Measurements from ENCODE around the gene RHOT1. TPM values are rescaled to one million over a fixed set of nuclear protein-coding genes. Genes with fewer than 3 reads are reported as not detected.
A peak's percentile ranks its signal among the peaks of the same experiment; 100 is the strongest.
"Not testable (repeated sequence)": the region's sequence is repeated elsewhere in the genome, so short reads cannot be mapped to it uniquely, and the experiment has no call there.

Gene RHOT1
- total RNA-seq, 1 donor from 2014 or later: 61.0 TPM

- no peak for ATAC-seq (ENCODE audit: poor library complexity)
- intact Hi-C loops (cut with DNase I): no loop called here
These were observed 23.5 kb upstream of the RHOT1 start for GRCh38 chr17:32118835-32119234.

GRCh38 chr17:32120141-32120540, 22.2 kb upstream of the RHOT1 start:
- DNase-seq (no peak), ATAC-seq (ENCODE audit: poor library complexity) (no peak)
- intact Hi-C loops (cut with DNase I): no loop called here

More at GRCh38 chr17:32118835-32119234, 23.5 kb upstream of the RHOT1 start:
- no peak for DNase-seq

GRCh38 chr17:32120716-32121115, 21.6 kb upstream of the RHOT1 start:
- intact Hi-C loops (cut with DNase I): no loop called here

GRCh38 chr17:32123782-32124181, 18.5 kb upstream of the RHOT1 start:
- no peak for DNase-seq
- no peak for ATAC-seq (ENCODE audit: poor library complexity)
- intact Hi-C loops (cut with DNase I): no loop called here

More at GRCh38 chr17:32120716-32121115, 21.6 kb upstream of the RHOT1 start:
- ATAC-seq (ENCODE audit: poor library complexity) (no peak), DNase-seq (no peak)

- ATAC-seq (ENCODE audit: poor library complexity) (no peak), DNase-seq (no peak)
- intact Hi-C loops (cut with DNase I): no loop called here
These were observed 17.1 kb upstream of the RHOT1 start for GRCh38 chr17:32124985-32125847.

GRCh38 chr17:32125848-32126153, 16.5 kb upstream of the RHOT1 start:
- intact Hi-C loops (cut with DNase I): no loop called here
- DNase-seq (no peak), ATAC-seq (ENCODE audit: poor library complexity) (no peak)

GRCh38 chr17:32126325-32126724, 16.0 kb upstream of the RHOT1 start:
- ATAC-seq (ENCODE audit: poor library complexity) (no peak), DNase-seq (no peak)
- intact Hi-C loops (cut with DNase I): no loop called here

GRCh38 chr17:32126746-32127145, 15.6 kb upstream of the RHOT1 start:
- no peak for DNase-seq
- intact Hi-C loops (cut with DNase I): no loop called here
- no peak for ATAC-seq (ENCODE audit: poor library complexity)

GRCh38 chr17:32127158-32127897, 15.0 kb upstream of the RHOT1 start:
- intact Hi-C loops (cut with DNase I): no loop called here
- ATAC-seq (ENCODE audit: poor library complexity): peak; percentile 97
- peak; percentile 92 for DNase-seq

- DNase-seq; intact Hi-C loops (cut with DNase I); ATAC-seq (ENCODE audit: poor library complexity): not testable (repeated sequence)
These were observed 13.8 kb upstream of the RHOT1 start for GRCh38 chr17:32128470-32128869.

- peak; percentile 64 for DNase-seq
These were observed 6.7 kb upstream of the RHOT1 start for GRCh38 chr17:32135497-32136117.

GRCh38 chr17:32136856-32137255, 5.4 kb upstream of the RHOT1 start:
- intact Hi-C loops (cut with DNase I): no loop called here
- DNase-seq: no peak

More at GRCh38 chr17:32135497-32136117, 6.7 kb upstream of the RHOT1 start:
- intact Hi-C loops (cut with DNase I); ATAC-seq (ENCODE audit: poor library complexity): not testable (repeated sequence)

GRCh38 chr17:32139504-32139903, 2.8 kb upstream of the RHOT1 start:
- intact Hi-C loops (cut with DNase I); DNase-seq; ATAC-seq (ENCODE audit: poor library complexity): not testable (repeated sequence)

More at GRCh38 chr17:32136856-32137255, 5.4 kb upstream of the RHOT1 start:
- no peak for ATAC-seq (ENCODE audit: poor library complexity)

- intact Hi-C loops (cut with DNase I): loop anchor here (10.0 kb wide), 1 partner anchor 136 kb away; the partner anchor contains the start of gene LRRC37B
- ATAC-seq (ENCODE audit: poor library complexity) (peak; percentile 79), DNase-seq (no peak)
These were observed 1.0 kb upstream of the RHOT1 start for GRCh38 chr17:32141258-32141657.

- DNase-seq: no peak
- peak; percentile 2 for ATAC-seq (ENCODE audit: poor library complexity)
- intact Hi-C loops (cut with DNase I): loop anchor here (10.0 kb wide), 1 partner anchor 137 kb away; the partner anchor contains the start of gene LRRC37B
These were observed 644 bp upstream of the RHOT1 start for GRCh38 chr17:32141679-32142037.

- DNase-seq (peak; percentile 66), ATAC-seq (ENCODE audit: poor library complexity) (peak; percentile 50)
- intact Hi-C loops (cut with DNase I): loop anchor here (10.0 kb wide), 1 partner anchor 138 kb away; the partner anchor contains the start of gene LRRC37B
These were observed 690 bp downstream of the RHOT1 start for GRCh38 chr17:32142857-32143526.

GRCh38 chr17:32143527-32143870, 1.2 kb downstream of the RHOT1 start:
- intact Hi-C loops (cut with DNase I): loop anchor here (10.0 kb wide), 1 partner anchor 139 kb away; the partner anchor contains the start of gene LRRC37B
- DNase-seq (no peak), ATAC-seq (ENCODE audit: poor library complexity) (no peak)

GRCh38 chr17:32144442-32144841, 2.1 kb downstream of the RHOT1 start:
- intact Hi-C loops (cut with DNase I): loop anchor here (10.0 kb wide), 1 partner anchor 140 kb away; the partner anchor contains the start of gene LRRC37B
- DNase-seq; ATAC-seq (ENCODE audit: poor library complexity): not testable (repeated sequence)

Measured in Right ventricle myocardium superior (tissue), 1 donor.